Cardiac fibroblast (primary cell): Measurements from ENCODE around the gene MTFMT.

Experiments
- DNase-seq, 2 donors: peaks; one replicate each; pipeline versions ENCODE4 v3.0.0 to v3.0.0-alpha.2; 2010; ENCODE audit warnings: low read depth in 2 of 2
- H3K4me3 ChIP-seq, 2 donors: replicated peaks in 1 of 2; 1 replicate in 1 of 2; 2 replicates in 1 of 2; pipeline ENCODE4 v1.5.1; 2011; ENCODE audit warnings: low read depth in 2 of 2, low read length in 2 of 2, mild to moderate bottlenecking in 2 of 2, moderate library complexity in 1 of 2
- TF ChIP-seq, protein P1 (sequence below): IDR thresholded peaks from one replicate; pipeline ENCODE4 v1.5.1; 2011; ENCODE audit warnings: low read depth, mild to moderate bottlenecking, low read length, inconsistent platforms

The MTFMT gene

GRCh38 chr15:65067317-65067644 lies 37.8 kb upstream of the MTFMT start:
- TF ChIP-seq, protein P1, sequence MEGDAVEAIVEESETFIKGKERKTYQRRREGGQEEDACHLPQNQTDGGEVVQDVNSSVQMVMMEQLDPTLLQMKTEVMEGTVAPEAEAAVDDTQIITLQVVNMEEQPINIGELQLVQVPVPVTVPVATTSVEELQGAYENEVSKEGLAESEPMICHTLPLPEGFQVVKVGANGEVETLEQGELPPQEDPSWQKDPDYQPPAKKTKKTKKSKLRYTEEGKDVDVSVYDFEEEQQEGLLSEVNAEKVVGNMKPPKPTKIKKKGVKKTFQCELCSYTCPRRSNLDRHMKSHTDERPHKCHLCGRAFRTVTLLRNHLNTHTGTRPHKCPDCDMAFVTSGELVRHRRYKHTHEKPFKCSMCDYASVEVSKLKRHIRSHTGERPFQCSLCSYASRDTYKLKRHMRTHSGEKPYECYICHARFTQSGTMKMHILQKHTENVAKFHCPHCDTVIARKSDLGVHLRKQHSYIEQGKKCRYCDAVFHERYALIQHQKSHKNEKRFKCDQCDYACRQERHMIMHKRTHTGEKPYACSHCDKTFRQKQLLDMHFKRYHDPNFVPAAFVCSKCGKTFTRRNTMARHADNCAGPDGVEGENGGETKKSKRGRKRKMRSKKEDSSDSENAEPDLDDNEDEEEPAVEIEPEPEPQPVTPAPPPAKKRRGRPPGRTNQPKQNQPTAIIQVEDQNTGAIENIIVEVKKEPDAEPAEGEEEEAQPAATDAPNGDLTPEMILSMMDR = no peak
- H3K4me3 ChIP-seq = peak overlapping the region; percentile 2 to 24
- no peak for DNase-seq

DNA sequence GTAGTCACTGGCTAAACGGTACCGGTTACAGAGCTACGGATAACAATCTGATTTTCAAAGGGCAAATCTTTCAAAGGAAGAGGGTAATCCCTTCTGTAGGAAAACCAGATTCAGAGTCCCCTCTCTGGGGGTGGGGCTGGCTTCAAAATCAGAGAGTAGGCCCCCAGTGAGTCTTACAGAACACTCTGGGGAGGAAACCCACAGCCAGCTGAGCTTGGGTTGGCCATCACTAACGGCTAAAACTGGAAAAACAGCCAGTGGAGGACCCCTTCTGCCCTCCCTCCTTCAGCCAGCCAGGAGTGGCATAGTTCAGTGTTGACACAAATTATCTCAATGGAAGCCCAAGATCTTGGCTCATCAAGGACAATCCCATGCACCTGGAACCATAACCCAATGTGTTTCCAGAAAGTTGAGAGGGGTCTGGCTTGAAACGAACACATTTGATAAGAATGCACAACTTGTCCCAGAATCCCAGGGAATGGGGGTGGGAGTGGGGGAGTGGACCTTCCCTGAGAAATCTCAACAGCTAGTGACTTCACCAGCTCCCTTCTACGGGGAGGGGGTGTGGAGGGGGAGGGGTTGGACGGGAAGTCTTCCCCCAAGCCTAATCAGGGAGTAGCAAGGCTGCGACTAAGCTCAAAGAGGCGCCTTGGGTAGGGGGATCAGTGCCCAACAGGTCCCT lies 37.3 kb upstream of the MTFMT start:
- H3K4me3 ChIP-seq = no peak overlapping the region
- TF ChIP-seq, protein P1 = no peak

DNA sequence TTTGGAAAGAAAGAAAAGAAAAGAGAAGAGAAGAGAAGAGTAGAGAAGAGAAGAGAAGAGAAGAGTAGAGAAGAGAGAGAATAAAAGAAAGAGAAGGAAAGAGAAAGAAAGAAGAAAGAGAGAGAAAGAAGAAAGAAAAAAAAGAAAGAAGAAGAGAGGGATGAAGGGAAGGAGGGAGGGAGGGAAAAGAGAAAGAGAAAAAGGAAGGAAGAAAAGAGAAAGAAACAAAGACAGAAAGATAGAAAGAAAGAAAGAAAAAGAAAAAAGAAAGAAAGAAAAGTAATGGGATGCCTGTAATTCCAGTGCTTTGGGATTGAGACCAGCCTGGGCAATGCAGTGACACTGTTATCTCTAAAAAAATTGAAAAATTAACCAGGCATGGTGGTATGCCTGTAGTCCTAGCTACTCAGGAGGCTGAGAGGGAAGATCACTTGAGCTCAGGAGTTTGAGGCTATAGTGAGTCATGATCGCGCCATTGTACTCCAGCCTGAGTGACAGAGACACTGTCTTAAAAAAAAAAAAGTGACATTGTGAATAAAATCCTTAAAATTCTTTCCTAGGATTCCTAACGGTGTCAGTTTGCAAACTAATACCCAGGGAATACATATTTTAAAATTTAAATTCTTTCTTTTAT lies 36.7 kb upstream of the MTFMT start:
- no peak overlapping the region for H3K4me3 ChIP-seq
- TF ChIP-seq, protein P1 = no peak
- peak in 1 of 2 donors; percentile 49 for DNase-seq

More for the DNA sequence above, 37.3 kb upstream of the MTFMT start:
- no peak for DNase-seq

GRCh38 chr15:65062726-65063125 lies 33.3 kb upstream of the MTFMT start:
- no peak overlapping the region for H3K4me3 ChIP-seq
- TF ChIP-seq, protein P1 = no peak
- DNase-seq = no peak

- H3K4me3 ChIP-seq = no peak overlapping the region
- no peak for DNase-seq
- TF ChIP-seq, protein P1 = no peak
Measured at GRCh38 chr15:65062061-65062460, 32.6 kb upstream of the MTFMT start.

DNA sequence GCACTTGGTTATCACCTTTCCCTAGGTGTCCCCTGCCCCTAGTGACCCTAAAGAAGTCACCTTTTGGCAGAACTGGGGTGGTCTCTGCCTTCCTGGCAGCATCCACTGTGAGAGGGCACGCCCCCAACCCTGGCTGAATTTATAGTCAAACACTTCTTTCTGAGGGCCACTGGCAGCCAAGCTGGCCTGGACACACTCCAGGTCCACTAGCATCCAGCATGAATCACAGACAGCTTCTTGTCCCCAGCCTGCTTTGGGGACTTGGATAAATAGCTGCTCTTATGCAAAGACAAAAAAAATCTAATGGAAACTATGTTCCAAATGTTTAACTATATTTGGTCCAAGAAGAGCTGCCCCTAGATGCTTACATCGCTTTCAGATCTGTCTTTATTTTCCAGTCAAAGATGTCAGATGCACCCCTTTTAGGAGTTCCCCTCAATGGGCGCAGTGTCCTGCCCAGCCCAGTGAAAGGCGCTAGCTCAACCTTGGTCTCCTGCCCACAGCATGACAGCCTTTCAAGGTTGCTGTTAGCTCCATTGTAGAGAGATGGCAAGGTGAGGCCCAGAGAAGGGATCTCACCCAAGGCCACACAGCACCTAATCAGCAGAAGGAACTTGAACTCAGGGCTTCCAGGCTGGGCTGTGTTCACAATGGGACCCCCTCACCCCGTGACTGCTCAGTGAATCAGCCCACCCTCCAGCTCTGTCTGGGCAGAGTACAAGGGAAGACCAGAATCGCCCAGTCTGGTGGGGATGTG lies 31.4 kb upstream of the MTFMT start:
- TF ChIP-seq, protein P1 = no peak
- no peak for DNase-seq
- no peak overlapping the region for H3K4me3 ChIP-seq
